GM12873 (cell line): ENCODE data around the gene NSUN3.

ENCODE experiments used
- TF ChIP-seq, protein P1 (sequence below): IDR thresholded peaks from 2 replicates; pipeline ENCODE4 v1.5.1; 2012; ENCODE audit warnings: low read depth, mild to moderate bottlenecking, moderate library complexity, low read length, control low read depth; ENCODE audit not compliant: insufficient read depth; ENCODE audit errors: missing control alignments

The NSUN3 gene

DNA sequence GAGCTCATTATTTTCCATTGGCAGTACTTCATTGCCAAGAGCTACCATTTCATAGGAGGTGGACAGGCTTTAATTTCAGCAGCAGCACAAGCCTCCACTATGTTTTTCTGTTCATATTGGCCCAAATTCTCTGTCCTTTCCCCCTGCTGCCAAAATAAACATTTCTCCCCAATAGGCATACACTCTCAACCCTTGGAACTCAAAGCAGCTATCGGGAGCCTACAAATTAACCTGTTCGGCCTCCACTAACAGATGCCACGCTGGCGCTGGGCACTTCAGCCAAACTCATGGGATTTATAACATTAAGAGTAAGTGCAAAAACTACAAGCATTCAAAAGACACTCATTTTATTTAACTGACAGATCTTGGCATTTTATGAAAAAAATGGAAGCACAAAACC lies 95.7 kb downstream of the NSUN3 start:
- TF ChIP-seq, protein P1, sequence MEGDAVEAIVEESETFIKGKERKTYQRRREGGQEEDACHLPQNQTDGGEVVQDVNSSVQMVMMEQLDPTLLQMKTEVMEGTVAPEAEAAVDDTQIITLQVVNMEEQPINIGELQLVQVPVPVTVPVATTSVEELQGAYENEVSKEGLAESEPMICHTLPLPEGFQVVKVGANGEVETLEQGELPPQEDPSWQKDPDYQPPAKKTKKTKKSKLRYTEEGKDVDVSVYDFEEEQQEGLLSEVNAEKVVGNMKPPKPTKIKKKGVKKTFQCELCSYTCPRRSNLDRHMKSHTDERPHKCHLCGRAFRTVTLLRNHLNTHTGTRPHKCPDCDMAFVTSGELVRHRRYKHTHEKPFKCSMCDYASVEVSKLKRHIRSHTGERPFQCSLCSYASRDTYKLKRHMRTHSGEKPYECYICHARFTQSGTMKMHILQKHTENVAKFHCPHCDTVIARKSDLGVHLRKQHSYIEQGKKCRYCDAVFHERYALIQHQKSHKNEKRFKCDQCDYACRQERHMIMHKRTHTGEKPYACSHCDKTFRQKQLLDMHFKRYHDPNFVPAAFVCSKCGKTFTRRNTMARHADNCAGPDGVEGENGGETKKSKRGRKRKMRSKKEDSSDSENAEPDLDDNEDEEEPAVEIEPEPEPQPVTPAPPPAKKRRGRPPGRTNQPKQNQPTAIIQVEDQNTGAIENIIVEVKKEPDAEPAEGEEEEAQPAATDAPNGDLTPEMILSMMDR: no peak

DNA sequence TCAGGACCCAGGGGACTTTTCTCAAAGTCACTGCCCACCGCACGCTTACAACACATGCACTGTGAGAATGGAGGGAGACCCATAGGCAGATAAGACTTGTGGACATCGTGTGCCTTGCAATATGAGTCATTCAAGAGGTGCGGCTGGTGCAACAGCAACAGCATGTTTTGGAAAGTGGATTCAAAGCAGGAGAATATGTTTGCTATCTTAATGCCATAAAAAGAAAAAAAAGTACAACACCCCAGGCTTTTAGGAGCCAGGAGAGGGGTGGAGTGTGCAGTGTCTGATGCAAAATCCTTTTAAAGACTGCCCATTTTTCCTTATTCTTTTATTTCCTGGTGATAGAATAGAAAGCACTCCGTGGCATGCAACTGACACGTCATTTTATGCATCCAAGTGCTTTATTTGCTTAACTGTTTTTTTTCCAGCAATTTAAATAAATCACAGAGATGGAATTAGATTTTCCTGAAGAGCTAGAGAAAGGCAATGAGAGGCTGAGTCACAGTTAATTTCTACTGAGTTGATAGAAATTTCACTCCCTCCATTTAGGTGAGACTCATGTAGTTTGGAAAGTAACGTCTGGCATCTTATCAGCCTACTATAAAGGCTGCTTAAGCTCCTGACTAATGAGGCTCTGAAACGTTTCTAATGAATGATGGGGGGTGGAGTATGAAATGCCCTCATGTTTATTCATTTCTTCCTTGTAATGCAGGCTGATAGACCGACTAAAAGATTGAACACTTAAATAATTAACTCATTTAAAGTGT lies 96.4 kb downstream of the NSUN3 start:
- TF ChIP-seq, protein P1: no peak

DNA sequence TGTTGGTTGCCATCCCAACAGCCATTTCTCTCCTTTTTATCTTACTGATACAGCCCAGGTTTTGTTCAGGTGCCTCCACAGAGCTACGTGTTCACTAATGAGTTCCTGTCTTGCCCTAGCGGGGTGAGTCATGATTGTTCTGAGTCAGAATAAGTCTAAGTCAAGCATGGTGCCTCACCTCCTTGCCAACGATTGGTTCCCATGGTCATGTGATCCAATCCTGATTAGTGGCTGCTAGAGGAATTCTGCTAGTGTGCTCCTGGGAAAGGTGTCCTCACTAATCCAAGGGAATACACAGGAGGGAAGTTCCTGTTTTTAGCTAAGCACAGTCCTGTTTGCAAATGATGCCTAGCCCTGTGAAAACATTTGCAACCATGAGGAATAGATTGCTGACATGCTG lies 99.8 kb downstream of the NSUN3 start:
- TF ChIP-seq, protein P1: no peak

DNA sequence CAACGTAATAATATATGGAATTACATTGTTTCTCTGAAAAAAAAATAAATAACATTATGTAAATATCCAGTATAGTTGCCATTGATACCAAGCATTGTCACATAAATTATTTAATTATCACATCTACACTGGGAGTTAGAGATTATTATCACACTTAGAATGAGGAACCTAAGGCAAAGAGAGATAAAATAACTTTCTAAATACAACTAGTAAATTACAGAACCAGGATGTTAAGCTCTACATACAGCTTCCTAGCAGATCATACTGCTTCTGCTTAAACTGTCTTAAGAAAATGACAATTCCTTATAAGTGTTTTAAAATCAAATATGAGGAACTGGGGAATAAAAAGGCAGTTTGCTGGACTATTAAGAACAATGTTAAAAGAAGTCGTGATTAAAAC lies 104.5 kb downstream of the NSUN3 start:
- TF ChIP-seq, protein P1: no peak

DNA sequence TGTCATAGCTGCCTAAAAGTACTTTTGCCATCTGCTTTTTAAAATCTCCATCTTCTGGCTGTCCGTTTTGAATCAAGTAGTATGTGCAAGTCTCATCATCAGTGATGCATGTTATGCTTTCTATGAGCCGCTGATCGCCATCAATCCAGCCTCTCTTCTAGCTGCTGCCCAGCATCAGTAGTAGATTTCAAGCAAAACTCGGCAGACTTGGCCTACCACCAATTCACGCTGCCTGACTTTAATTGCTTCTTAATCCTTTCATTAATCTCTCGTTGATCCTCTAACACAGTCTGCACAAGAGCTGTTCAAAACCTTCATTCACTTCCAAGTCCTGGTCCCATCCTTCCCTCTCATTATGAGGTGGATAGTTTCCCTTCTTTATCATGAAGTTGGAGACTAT lies 104.9 kb downstream of the NSUN3 start:
- TF ChIP-seq, protein P1: no peak

DNA sequence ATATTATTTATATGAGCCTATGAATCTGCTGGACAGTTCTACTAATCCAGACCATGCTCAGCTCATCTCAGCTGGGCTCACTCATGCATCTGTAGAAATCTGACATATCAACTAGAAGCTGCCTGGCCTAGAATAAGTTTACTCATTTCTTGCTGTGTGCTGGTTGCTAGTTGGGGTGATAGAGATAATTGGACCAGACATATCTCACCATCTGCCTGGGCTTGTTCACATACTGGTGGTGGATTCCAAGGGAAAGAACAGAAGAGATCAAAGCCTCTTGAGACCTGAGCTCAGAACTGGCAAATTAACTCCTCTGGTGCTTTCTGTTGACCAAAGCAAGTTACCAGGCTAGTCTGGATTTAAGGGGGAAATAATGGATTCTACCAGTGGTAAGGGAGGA lies 109.1 kb downstream of the NSUN3 start:
- TF ChIP-seq, protein P1: no peak

DNA sequence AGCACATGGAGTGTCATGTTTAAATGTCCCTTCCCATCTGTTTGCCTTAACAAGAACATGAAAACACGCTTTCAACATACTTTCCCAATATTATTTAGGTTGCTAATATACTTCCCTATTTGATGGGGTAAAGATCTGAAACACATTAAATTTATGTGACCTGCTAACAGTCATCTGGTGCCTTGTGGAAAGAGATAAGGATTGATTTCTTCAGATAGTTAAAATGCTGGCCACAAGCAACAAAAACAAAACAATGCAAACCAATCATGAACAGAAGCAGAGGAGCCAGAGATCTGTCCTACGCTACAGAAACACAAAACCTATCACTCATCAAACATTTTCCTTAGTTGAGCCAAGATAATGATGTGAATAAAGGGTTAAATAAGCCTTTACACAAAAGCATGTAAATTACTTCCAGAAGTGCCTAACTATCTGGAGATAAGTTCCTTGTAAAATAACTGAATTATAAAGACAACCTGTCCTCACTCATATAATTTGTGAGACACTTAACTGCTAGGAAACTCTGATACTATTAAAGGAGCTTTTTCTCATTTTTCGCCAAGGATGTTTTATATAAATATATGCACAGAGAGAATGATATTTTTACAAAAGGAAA lies 109.9 kb downstream of the NSUN3 start:
- TF ChIP-seq, protein P1: no peak
